Lung (tissue), 12 donors: Measurements from ENCODE around the gene NTM. TPM values are rescaled to one million over a fixed set of nuclear protein-coding genes. Genes with fewer than 3 reads are reported as not detected.

Experiments
- ATAC-seq: fragments of 200-7000 bp; cut with Tn5 transposase; one replicate; pipeline ENCODE4 v1.9.1; 2020; ENCODE audit warnings: moderate number of reproducible peaks; ENCODE audit not compliant: insufficient read depth, low FRiP score
- DNase-seq, 3 donors: peaks; one replicate each; pipeline ENCODE4 v3.0.0-alpha.2; 2013 to 2017
- H3K27ac ChIP-seq, 2 donors: one replicate each; pipeline ENCODE4 v1.5.1; 2013; ENCODE audit warnings: mild to moderate bottlenecking in 2 of 2, moderate library complexity in 2 of 2, control low read depth in 1 of 2, inconsistent platforms in 1 of 2, low read depth in 1 of 2, low read length in 1 of 2
- H3K27me3 ChIP-seq, 3 donors: one replicate each; pipeline ENCODE4 v1.5.1; 2013; ENCODE audit warnings: low read length in 2 of 3; ENCODE audit not compliant: control insufficient read depth in 3 of 3, insufficient read depth in 3 of 3
- H3K36me3 ChIP-seq, 4 donors: one replicate each; pipeline ENCODE4 v1.5.1; 2013; ENCODE audit warnings: low read length in 4 of 4, mild to moderate bottlenecking in 1 of 4, moderate library complexity in 1 of 4; ENCODE audit not compliant: control insufficient read depth in 4 of 4, insufficient read depth in 4 of 4
- H3K4me1 ChIP-seq, 5 donors: one replicate each; pipeline ENCODE4 v1.5.1; 2013; ENCODE audit warnings: low read length in 5 of 5, mild to moderate bottlenecking in 2 of 5, moderate library complexity in 1 of 5; ENCODE audit not compliant: control insufficient read depth in 5 of 5, insufficient read depth in 5 of 5
- H3K4me3 ChIP-seq: one replicate; pipeline ENCODE4 v1.5.1; 2013; ENCODE audit warnings: mild to moderate bottlenecking, control low read depth, moderate library complexity
- H3K9ac ChIP-seq, 2 donors: one replicate each; pipeline ENCODE4 v1.5.1; 2013; ENCODE audit warnings: low read length in 2 of 2, control low read depth in 1 of 2; ENCODE audit not compliant: insufficient read depth in 1 of 2
- H3K9me3 ChIP-seq, 4 donors: one replicate each; pipeline ENCODE4 v1.5.1; 2013; ENCODE audit warnings: low read length in 3 of 4, mild to moderate bottlenecking in 1 of 4, moderate library complexity in 1 of 4; ENCODE audit not compliant: control insufficient read depth in 4 of 4, insufficient read depth in 3 of 4
- WGBS, 2 donors: extraction: QIAGEN DNeasy Blood & Tissue Kit; methylation state at CpG; one replicate each; pipeline ENCODE4 v1.1.7; 2013; 5-methylcytosine and 5-hydroxymethylcytosine counted together
- polyA plus RNA-seq, 2 donors: library from polyadenylated mRNA; stranded (reverse); fragments of 200-250 nt; gene quantifications; one replicate each; pipeline ENCODE4 v1.2.1, GENCODE V29; 2013
- total RNA-seq, 2 donors: library from RNA; depleted of rRNA in 1 of 2; stranded (reverse); fragments of >200 nt in 1 of 2; gene quantifications; one replicate each; pipeline ENCODE4 v1.2.1, GENCODE V29; 2014 to 2021
- TF ChIP-seq, protein P1 (sequence below): IDR thresholded peaks from 2 replicates; pipeline ENCODE4 v1.5.1; 2012; ENCODE audit warnings: mild to moderate bottlenecking; ENCODE audit errors: control extremely low read depth, extremely low read depth
- donor health status: control.
- donor health status: control.
- donor health status: Bipolar disorder and iron deficiency.
- donor health status: healthy.
- donor health status: DM: yes; HTN: yes; CAD: no.

Gene NTM
- total and polyA plus RNA-seq, 4 donors = 0.39 to 30.9 (median 7.2) TPM

DNA sequence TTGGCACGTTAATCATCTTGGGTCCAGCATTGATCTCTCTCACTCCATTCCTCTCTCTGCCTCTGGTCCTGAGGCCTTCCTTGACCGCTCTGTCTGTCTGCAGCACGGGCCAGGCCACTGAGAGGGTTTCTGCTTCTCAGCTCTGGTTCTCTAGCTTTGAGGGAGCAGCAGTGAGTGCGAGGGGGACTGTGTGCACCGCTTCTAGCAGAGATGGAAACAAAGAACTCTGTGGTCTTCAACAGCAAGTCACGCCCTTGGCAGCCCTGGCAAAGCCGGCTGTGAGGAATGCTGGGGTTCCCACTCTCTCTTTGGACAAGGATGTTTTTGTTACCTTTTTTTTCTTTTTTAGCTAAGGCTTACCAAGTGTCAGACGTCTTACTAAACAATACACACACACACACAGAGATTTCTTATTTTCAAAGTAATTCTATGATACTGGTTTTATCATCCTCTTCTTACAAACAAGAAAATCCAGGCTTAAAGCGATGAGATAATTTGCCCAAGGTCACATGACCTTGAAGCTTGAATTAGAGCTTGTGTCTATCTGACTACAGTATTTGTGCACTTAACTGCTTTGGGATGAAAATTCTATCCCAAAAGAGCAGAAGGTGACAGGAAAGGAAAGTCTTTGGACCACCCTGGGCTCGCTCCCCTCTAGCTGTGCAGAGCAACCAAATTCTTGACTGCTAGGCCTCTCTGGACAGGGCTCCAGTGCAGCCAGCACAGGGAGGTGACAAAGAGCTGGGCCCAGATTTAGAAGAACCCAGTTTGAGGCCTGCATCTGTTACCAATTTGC lies 293.2 kb downstream of the NTM start:
- no peak for ATAC-seq
- TF ChIP-seq, protein P1, sequence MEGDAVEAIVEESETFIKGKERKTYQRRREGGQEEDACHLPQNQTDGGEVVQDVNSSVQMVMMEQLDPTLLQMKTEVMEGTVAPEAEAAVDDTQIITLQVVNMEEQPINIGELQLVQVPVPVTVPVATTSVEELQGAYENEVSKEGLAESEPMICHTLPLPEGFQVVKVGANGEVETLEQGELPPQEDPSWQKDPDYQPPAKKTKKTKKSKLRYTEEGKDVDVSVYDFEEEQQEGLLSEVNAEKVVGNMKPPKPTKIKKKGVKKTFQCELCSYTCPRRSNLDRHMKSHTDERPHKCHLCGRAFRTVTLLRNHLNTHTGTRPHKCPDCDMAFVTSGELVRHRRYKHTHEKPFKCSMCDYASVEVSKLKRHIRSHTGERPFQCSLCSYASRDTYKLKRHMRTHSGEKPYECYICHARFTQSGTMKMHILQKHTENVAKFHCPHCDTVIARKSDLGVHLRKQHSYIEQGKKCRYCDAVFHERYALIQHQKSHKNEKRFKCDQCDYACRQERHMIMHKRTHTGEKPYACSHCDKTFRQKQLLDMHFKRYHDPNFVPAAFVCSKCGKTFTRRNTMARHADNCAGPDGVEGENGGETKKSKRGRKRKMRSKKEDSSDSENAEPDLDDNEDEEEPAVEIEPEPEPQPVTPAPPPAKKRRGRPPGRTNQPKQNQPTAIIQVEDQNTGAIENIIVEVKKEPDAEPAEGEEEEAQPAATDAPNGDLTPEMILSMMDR = no peak
- no peak overlapping the region for H3K27ac ChIP-seq
- H3K4me3 ChIP-seq = no peak overlapping the region
- no peak overlapping the region for H3K9ac ChIP-seq
- no peak for DNase-seq
- 87 to 89% methylated on average over 10 of the region's 10 CpGs for WGBS, 2 donors
- peaks cover 0 to 7% (median 0%) of the 10 kb centered on the region in 5 donors for H3K4me1 ChIP-seq
- H3K27me3 ChIP-seq = peaks cover 0 to 4% (median 0%) of the 10 kb centered on the region in 3 donors
- peaks cover 0 to 2% (median 0%) of the 10 kb centered on the region in 4 donors for H3K9me3 ChIP-seq
- no peaks in the 10 kb centered on the region for H3K36me3 ChIP-seq

GRCh38 chr11:131664293-131664692 lies 293.9 kb downstream of the NTM start:
- Histone ChIP-seq H3K9ac (no peak overlapping the region), H3K4me1 (peaks cover 0 to 7% (median 0%) of the 10 kb centered on the region in 5 donors), H3K9me3 (peaks cover 0 to 2% (median 0%) of the 10 kb centered on the region in 4 donors), H3K27me3 (peaks cover 0 to 4% (median 2%) of the 10 kb centered on the region in 3 donors), H3K4me3 (no peak overlapping the region), H3K36me3 (no peaks in the 10 kb centered on the region), H3K27ac (no peak overlapping the region)
- WGBS, 2 donors = 88 to 89% methylated on average over 6 of the region's 6 CpGs
- TF ChIP-seq, protein P1 = no peak
- ATAC-seq = no peak
- DNase-seq = no peak

DNA sequence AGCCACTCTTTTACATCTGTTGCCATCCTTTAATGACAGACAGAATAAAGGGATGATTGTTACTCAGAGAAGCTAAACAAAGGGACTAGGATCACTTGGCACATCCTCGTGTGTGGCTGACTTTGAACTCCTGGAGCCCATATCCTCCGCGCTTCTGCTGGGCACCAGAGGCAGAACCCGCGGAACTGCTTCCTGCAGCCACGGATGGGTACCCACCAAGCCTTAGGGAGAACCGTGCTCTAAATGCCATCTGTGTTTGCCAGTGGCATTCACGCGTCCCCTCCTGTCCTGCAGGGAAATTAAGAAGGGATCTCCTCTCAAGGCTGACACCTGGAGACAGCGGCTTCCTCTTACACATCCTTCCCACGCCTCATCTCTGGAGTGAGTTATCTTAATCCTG lies 294.4 kb downstream of the NTM start:
- Histone ChIP-seq H3K4me1 (peaks cover 0 to 7% (median 0%) of the 10 kb centered on the region in 5 donors), H3K9me3 (peaks cover 0 to 2% (median 0%) of the 10 kb centered on the region in 4 donors), H3K9ac (no peak overlapping the region), H3K36me3 (no peaks in the 10 kb centered on the region), H3K27me3 (peaks cover 0 to 2% (median 2%) of the 10 kb centered on the region in 3 donors), H3K27ac (no peak overlapping the region), H3K4me3 (no peak overlapping the region)
- no peak for ATAC-seq
- TF ChIP-seq, protein P1 = no peak
- no peak for DNase-seq
- WGBS, 2 donors = 81 to 87% methylated on average over 11 of the region's 11 CpGs
